Inflammatory macrophage (primary cell): Measurements from ENCODE around the gene RNF175.
"Not testable (repeated sequence)": the region's sequence is repeated elsewhere in the genome, so short reads cannot be mapped to it uniquely, and the experiment has no call there.

Source experiments
- DNase-seq, 2 donors: peaks; one replicate each; pipeline ENCODE4 v3.0.0-alpha.2; 2020 to 2022

Gene RNF175

GRCh38 chr4:153669838-153670237 lies 90.0 kb downstream of the RNF175 start:
- no peak for DNase-seq

- DNase-seq: no peak
These were observed 91.2 kb downstream of the RNF175 start for GRCh38 chr4:153668647-153669046.

- DNase-seq: not testable (repeated sequence)
These were observed 93.3 kb downstream of the RNF175 start for GRCh38 chr4:153666505-153666904.

- no peak for DNase-seq
These were observed 96.2 kb downstream of the RNF175 start for GRCh38 chr4:153663667-153664066.

- no peak for DNase-seq
These were observed 97.9 kb downstream of the RNF175 start for GRCh38 chr4:153661908-153662307.

- DNase-seq: peak; percentile 88 to 99
These were observed 98.5 kb downstream of the RNF175 start for GRCh38 chr4:153661215-153661822.
